ENCODE data around the gene PRDM2.

PRDM2 gene

GRCh38 chr1:13760340-13760739, 60.4 kb downstream of the PRDM2 start:
- H3K27me3 Mint-ChIP-seq: no peaks in the 10 kb centered on the region
- no peak overlapping the region for H3K27ac Mint-ChIP-seq
- peaks cover 90% of the 10 kb centered on the region for H3K4me1 Mint-ChIP-seq (ENCODE audit: low read depth)
- H3K9me3 Mint-ChIP-seq: no peaks in the 10 kb centered on the region
- no peak overlapping the region for H3K4me3 Mint-ChIP-seq
- no peak for DNase-seq
- H3K36me3 Mint-ChIP-seq (ENCODE audit: low read depth): peaks cover 60% of the 10 kb centered on the region

- no peak overlapping the region for H3K4me3 Mint-ChIP-seq
- H3K4me1 Mint-ChIP-seq (ENCODE audit: low read depth): peaks cover 93% of the 10 kb centered on the region
- no peak overlapping the region for H3K27ac Mint-ChIP-seq
- peaks cover 62% of the 10 kb centered on the region for H3K36me3 Mint-ChIP-seq (ENCODE audit: low read depth)
- no peaks in the 10 kb centered on the region for H3K27me3 Mint-ChIP-seq
- H3K9me3 Mint-ChIP-seq: no peaks in the 10 kb centered on the region
- DNase-seq: no peak
Observed at GRCh38 chr1:13760921-13761320, 60.9 kb downstream of the PRDM2 start.

- H3K4me3 Mint-ChIP-seq: no peak overlapping the region
- H3K27me3 Mint-ChIP-seq: no peaks in the 10 kb centered on the region
- H3K9me3 Mint-ChIP-seq: no peaks in the 10 kb centered on the region
- peak overlapping the region; percentile 31 for H3K27ac Mint-ChIP-seq
- peaks cover 93% of the 10 kb centered on the region for H3K4me1 Mint-ChIP-seq (ENCODE audit: low read depth)
- peaks cover 63% of the 10 kb centered on the region for H3K36me3 Mint-ChIP-seq (ENCODE audit: low read depth)
- no peak for DNase-seq
Observed at GRCh38 chr1:13761883-13762282, 61.9 kb downstream of the PRDM2 start.

- H3K27ac Mint-ChIP-seq: peak overlapping the region; percentile 58
- H3K36me3 Mint-ChIP-seq (ENCODE audit: low read depth): peaks cover 61% of the 10 kb centered on the region
- H3K4me1 Mint-ChIP-seq (ENCODE audit: low read depth): peaks cover 93% of the 10 kb centered on the region
- no peak for DNase-seq
- no peaks in the 10 kb centered on the region for H3K9me3 Mint-ChIP-seq
- no peak overlapping the region for H3K4me3 Mint-ChIP-seq
- H3K27me3 Mint-ChIP-seq: no peaks in the 10 kb centered on the region
Observed at GRCh38 chr1:13762642-13763041, 62.7 kb downstream of the PRDM2 start.

GRCh38 chr1:13763222-13763621, 63.2 kb downstream of the PRDM2 start:
- Mint-ChIP-seq H3K36me3 (ENCODE audit: low read depth) (peaks cover 59% of the 10 kb centered on the region), H3K4me3 (no peak overlapping the region), H3K9me3 (no peaks in the 10 kb centered on the region), H3K4me1 (ENCODE audit: low read depth) (peaks cover 88% of the 10 kb centered on the region), H3K27me3 (no peaks in the 10 kb centered on the region), H3K27ac (peak overlapping the region; percentile 68)
- no peak for DNase-seq

- Mint-ChIP-seq H3K27ac (peak overlapping the region; percentile 50), H3K4me1 (ENCODE audit: low read depth) (peaks cover 90% of the 10 kb centered on the region), H3K27me3 (no peaks in the 10 kb centered on the region), H3K36me3 (ENCODE audit: low read depth) (peaks cover 66% of the 10 kb centered on the region), H3K9me3 (no peaks in the 10 kb centered on the region), H3K4me3 (no peak overlapping the region)
- DNase-seq: no peak
Observed at GRCh38 chr1:13763991-13764390, 64.0 kb downstream of the PRDM2 start.

- Mint-ChIP-seq H3K27ac (peak overlapping the region; percentile 53), H3K4me3 (no peak overlapping the region), H3K27me3 (no peaks in the 10 kb centered on the region), H3K9me3 (no peaks in the 10 kb centered on the region), H3K4me1 (ENCODE audit: low read depth) (peaks cover 91% of the 10 kb centered on the region), H3K36me3 (ENCODE audit: low read depth) (peaks cover 72% of the 10 kb centered on the region)
- DNase-seq: no peak
Observed at GRCh38 chr1:13764588-13765332, 64.8 kb downstream of the PRDM2 start.

- no peak for DNase-seq
- no peaks in the 10 kb centered on the region for H3K9me3 Mint-ChIP-seq
- peaks cover 71% of the 10 kb centered on the region for H3K36me3 Mint-ChIP-seq (ENCODE audit: low read depth)
- no peaks in the 10 kb centered on the region for H3K27me3 Mint-ChIP-seq
- H3K4me3 Mint-ChIP-seq: no peak overlapping the region
- H3K27ac Mint-ChIP-seq: peak overlapping the region; percentile 78
- peaks cover 86% of the 10 kb centered on the region for H3K4me1 Mint-ChIP-seq (ENCODE audit: low read depth)
Observed at GRCh38 chr1:13766592-13767564, 66.9 kb downstream of the PRDM2 start.

- H3K36me3 Mint-ChIP-seq (ENCODE audit: low read depth): peaks cover 68% of the 10 kb centered on the region
- H3K27me3 Mint-ChIP-seq: no peaks in the 10 kb centered on the region
- peaks cover 68% of the 10 kb centered on the region for H3K4me1 Mint-ChIP-seq (ENCODE audit: low read depth)
- peak overlapping the region; percentile 71 for H3K27ac Mint-ChIP-seq
- DNase-seq: no peak
- H3K4me3 Mint-ChIP-seq: no peak overlapping the region
- no peaks in the 10 kb centered on the region for H3K9me3 Mint-ChIP-seq
Observed at GRCh38 chr1:13769212-13769611, 69.2 kb downstream of the PRDM2 start.

- no peaks in the 10 kb centered on the region for H3K9me3 Mint-ChIP-seq
- H3K4me3 Mint-ChIP-seq: no peak overlapping the region
- H3K4me1 Mint-ChIP-seq (ENCODE audit: low read depth): peaks cover 61% of the 10 kb centered on the region
- H3K27me3 Mint-ChIP-seq: no peaks in the 10 kb centered on the region
- DNase-seq: no peak
- H3K27ac Mint-ChIP-seq: peak overlapping the region; percentile 71
- H3K36me3 Mint-ChIP-seq (ENCODE audit: low read depth): peaks cover 67% of the 10 kb centered on the region
Observed at GRCh38 chr1:13769830-13770229, 69.8 kb downstream of the PRDM2 start.

- Mint-ChIP-seq H3K4me3 (no peak overlapping the region), H3K4me1 (ENCODE audit: low read depth) (peaks cover 55% of the 10 kb centered on the region), H3K27ac (peak overlapping the region; percentile 80), H3K36me3 (ENCODE audit: low read depth) (peaks cover 60% of the 10 kb centered on the region), H3K9me3 (no peaks in the 10 kb centered on the region), H3K27me3 (no peaks in the 10 kb centered on the region)
- no peak for DNase-seq
Observed at GRCh38 chr1:13770743-13771142, 70.8 kb downstream of the PRDM2 start.

- Mint-ChIP-seq H3K4me1 (ENCODE audit: low read depth) (peaks cover 45% of the 10 kb centered on the region), H3K27ac (no peak overlapping the region), H3K4me3 (no peak overlapping the region)
Observed at GRCh38 chr1:13771745-13772144, 71.8 kb downstream of the PRDM2 start.

GRCh38 chr1:13772271-13772670, 72.3 kb downstream of the PRDM2 start:
- H3K4me1 Mint-ChIP-seq (ENCODE audit: low read depth): peaks cover 40% of the 10 kb centered on the region
- peaks cover 48% of the 10 kb centered on the region for H3K36me3 Mint-ChIP-seq (ENCODE audit: low read depth)
- no peak for DNase-seq
- no peaks in the 10 kb centered on the region for H3K27me3 Mint-ChIP-seq
- no peak overlapping the region for H3K4me3 Mint-ChIP-seq
- no peaks in the 10 kb centered on the region for H3K9me3 Mint-ChIP-seq
- H3K27ac Mint-ChIP-seq: no peak overlapping the region

More at GRCh38 chr1:13771745-13772144, 71.8 kb downstream of the PRDM2 start:
- H3K36me3 Mint-ChIP-seq (ENCODE audit: low read depth): peaks cover 51% of the 10 kb centered on the region
- no peaks in the 10 kb centered on the region for H3K9me3 Mint-ChIP-seq
- H3K27me3 Mint-ChIP-seq: no peaks in the 10 kb centered on the region
- DNase-seq: no peak

GRCh38 chr1:13774121-13774520, 74.1 kb downstream of the PRDM2 start:
- Mint-ChIP-seq H3K36me3 (ENCODE audit: low read depth) (peaks cover 36% of the 10 kb centered on the region), H3K27me3 (no peaks in the 10 kb centered on the region), H3K27ac (no peak overlapping the region), H3K4me3 (no peak overlapping the region), H3K4me1 (ENCODE audit: low read depth) (peaks cover 30% of the 10 kb centered on the region), H3K9me3 (no peaks in the 10 kb centered on the region)
- no peak for DNase-seq

- Mint-ChIP-seq H3K4me3 (no peak overlapping the region), H3K27me3 (no peaks in the 10 kb centered on the region), H3K9me3 (no peaks in the 10 kb centered on the region), H3K4me1 (ENCODE audit: low read depth) (peaks cover 28% of the 10 kb centered on the region), H3K27ac (no peak overlapping the region), H3K36me3 (ENCODE audit: low read depth) (peaks cover 24% of the 10 kb centered on the region)
- no peak for DNase-seq
Observed at GRCh38 chr1:13775459-13775858, 75.5 kb downstream of the PRDM2 start.
